ENCODE measurements around the gene SIN3A. TPM values are rescaled to one million over a fixed set of nuclear protein-coding genes. Genes with fewer than 3 reads are reported as not detected.
"Not testable (repeated sequence)": the region's sequence is repeated elsewhere in the genome, so short reads cannot be mapped to it uniquely, and the experiment has no call there.

SIN3A gene
- total RNA-seq, 1 experiment from 2014 or later: 29.7 TPM

DNA sequence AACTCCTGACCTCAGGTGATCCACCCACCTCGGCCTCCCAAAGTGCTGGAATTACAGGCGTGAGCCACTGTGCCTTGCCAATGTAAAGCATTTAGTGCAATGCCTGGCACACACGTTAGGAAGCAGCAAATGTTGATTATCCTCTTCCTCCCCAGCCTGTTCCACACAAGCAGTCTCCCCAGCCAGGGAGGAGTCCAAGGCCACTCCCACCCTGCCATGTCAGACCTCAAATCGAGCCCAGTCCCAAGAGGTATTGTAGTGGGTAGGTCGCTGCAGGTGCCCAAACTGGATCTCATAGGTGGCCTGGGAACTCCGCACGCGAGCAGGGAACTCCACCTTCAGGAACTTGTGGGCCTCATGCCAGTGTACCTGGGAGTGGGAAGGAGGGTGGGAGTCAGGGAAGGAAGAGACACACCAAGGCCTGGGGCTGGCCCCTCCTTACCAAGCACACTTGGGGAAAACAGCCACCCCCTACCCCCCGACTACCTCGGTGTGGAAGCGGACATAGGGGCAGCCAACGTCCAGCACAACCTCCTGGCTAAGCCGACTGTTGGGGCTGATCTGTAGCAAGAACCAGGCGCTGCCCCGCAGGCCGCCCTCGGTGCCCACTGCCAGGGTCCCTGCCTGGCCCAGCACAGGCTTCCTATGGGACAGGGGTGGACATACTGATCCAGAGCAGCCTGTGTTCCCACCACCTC lies 93.4 kb downstream of the SIN3A start:
- DNase-seq (ENCODE audit: low read depth): no peak

DNA sequence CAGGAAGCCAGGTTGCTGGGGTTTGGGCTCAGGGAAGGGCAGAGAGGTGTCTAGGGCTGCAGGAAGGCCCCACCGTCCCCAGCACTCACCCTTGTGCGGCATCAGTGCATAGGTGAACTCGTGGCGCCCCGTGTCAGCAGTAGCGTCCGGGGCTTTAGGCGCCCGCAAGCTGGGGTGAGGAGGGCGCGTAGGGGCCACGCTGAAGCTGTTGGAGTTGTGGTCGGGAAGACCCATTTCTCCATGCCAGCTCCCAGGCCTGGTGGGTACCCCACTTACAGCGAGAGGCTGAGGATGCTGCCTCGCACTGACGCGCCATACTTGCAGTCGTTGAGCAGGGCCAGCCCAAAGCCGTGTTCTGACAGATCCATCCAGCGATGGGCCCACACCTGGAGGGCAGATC lies 95.0 kb downstream of the SIN3A start:
- no peak for DNase-seq (ENCODE audit: low read depth)

GRCh38 chr15:75356006-75356405 lies 95.5 kb downstream of the SIN3A start:
- no peak for DNase-seq (ENCODE audit: low read depth)

DNA sequence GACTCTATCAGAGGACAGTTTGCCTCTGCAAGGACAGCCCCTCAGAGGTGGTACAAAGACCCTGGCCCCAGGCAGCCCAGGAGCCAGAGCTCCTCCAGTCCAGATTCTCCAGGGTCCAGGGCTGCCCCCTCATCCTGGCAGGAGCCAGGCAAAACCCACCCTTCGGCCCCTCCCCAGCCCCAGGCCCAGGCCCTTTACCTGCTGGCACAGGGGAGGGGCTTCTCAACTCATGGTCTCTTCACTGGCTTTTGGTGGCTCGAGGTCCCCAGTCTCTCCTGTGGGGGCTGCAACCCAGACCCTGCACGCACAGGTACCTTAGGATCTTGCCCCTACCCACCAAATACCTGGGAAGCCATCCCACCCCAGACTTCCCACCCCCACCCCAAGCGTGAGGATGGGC lies 96.1 kb downstream of the SIN3A start:
- DNase-seq (ENCODE audit: low read depth): no peak

DNA sequence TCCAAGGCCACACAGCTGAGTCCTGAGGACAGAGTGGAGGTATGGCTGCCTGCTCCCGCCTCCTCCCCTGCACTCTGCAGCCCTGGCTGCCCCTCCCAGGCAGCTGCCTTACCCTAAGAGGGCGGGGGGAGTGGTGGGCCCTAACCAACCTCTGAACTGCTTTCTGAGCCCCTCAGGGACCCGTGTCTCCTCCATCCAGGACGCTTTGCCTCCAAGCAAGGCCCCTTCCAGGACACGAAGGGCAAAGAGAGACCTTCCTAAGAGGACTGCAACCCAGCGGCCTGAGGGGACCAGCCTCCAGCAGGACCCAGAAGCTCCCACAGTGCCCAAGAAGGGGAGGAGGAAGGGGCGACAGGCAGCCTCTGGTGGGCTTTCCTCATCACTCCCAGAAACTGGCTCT lies 97.0 kb downstream of the SIN3A start:
- DNase-seq (ENCODE audit: low read depth): no peak

- DNase-seq (ENCODE audit: low read depth): no peak
Observed at GRCh38 chr15:75353604-75354003, 97.9 kb downstream of the SIN3A start.

DNA sequence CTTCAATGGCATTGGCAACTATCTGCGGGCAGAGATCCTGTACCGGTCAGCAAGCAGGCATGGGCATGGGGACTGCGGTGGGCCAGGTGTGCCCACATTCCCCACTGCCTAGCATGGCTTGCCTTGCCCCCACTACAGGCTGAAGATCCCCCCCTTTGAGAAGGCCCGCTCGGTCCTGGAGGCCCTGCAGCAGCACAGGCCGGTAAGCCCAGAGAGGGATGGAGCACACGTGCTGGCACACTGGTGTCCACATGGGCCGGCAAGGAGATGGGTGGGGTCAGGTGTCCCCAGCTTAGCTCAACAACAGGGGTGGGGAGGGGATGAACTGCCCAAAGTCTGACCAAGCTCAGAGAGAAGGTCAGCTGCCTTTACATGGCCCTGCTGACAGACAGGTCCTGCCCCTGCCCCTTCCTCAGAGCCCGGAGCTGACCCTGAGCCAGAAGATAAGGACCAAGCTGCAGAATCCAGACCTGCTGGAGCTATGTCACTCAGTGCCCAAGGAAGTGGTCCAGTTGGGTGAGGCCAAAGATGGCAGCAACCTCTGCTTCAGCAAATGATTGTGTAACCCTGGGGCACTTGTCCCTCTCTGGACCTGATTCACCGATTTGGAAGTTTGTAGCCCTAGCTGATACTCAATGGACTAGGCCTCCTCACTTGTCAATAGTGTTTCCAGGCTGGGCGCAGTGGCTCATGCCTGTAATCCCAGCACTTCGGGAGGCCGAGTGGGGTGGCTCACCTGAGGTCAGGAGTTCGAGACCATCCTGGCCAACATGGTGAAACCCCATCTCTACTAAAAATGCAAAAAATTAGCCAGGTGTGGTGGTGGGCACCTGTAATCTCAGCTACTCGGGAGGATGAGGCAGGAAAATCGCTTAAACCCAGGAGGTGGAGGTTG lies 99.1 kb downstream of the SIN3A start:
- no peak for DNase-seq (ENCODE audit: low read depth)

DNA sequence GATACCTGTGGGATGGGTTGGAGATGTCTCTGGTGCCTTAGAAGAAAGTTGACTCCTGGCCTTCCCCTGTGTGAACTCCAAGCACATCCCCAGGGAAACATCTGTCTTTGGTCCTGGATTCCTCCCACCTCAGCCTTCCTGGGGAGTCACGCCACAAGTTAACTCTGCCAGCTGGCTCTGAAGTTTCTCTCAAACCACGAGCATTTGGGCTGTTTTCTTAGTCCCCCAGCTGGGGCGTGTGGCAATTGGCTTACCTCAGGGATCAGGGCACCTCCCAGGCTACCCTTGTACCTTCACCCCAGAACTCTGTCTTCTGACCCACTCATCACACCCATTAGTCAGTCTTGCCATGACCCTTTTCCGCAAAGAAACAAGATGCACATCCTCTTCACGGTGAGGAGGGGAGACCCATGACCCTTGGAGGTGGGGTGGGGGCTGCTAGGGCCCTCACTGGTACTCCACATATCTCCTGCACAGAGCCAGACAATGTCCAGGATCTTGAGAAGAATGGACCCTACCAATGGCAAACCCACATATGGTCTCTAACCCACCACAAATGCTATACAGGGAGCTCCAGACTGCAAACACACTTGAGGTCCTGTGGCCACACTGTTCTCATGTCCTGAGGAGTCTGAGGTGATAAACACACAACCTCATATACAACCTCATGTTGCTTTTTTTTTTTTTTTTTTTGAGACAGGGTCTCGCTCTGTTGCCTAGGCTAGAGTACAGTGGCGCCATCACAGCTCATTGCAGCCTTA lies 100.7 kb downstream of the SIN3A start:
- DNase-seq (ENCODE audit: low read depth): peak; percentile 18

DNA sequence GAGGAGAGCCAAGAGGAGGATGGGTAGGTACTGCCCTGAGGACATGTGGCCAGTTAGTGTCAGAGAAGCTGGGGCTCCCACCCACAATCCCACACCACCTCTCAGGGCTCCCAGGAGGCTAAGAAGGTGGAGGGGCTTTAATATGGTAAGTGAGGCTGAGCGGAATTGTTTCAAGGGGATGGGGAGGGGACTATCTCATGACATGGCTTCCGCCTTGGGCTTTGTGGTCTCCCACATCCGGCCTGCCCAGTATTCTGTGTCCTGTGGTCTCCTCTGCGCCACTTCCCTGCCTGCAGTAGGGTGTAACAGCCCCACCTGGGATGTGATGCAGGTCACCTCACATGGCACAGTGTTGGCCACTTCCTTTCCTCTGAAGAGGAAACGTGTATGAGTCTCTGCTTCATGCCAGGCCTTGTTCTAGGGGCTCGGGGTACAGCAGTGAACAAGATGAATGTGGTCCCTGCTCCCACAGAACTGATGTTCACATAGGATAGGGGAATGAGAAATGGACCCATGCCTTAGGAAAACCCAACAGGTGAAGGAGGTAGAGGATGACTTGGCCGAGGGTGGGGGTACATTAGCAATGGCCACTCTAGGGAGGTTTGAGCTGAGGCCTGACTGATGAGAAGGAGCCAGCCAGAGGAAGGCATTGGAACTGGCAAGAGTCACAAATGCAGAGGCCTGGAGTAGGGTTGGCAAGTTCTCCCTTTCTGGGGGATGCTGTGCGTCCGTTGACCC lies 101.5 kb downstream of the SIN3A start:
- peak; percentile 39 for DNase-seq (ENCODE audit: low read depth)

DNA sequence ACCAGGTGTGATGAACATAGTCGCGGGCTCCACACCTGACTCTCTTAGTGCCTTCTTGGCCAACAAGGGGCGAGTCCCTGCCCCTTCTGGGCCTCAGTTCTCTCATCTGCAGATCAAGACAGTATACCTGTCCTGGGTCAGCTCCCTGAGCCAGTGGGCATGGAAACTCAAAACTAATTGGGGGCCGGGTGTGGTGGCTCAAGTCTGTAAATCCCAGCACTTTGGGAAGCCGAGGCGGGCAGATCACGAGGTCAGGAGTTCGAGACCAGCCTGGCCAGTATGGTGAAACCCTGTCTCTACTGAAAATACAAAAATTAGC lies 102.2 kb downstream of the SIN3A start:
- DNase-seq (ENCODE audit: low read depth): not testable (repeated sequence)

GRCh38 chr15:75348562-75349350 lies 102.7 kb downstream of the SIN3A start:
- DNase-seq (ENCODE audit: low read depth): no peak

GRCh38 chr15:75348034-75348561 lies 103.4 kb downstream of the SIN3A start:
- no peak for DNase-seq (ENCODE audit: low read depth)

DNA sequence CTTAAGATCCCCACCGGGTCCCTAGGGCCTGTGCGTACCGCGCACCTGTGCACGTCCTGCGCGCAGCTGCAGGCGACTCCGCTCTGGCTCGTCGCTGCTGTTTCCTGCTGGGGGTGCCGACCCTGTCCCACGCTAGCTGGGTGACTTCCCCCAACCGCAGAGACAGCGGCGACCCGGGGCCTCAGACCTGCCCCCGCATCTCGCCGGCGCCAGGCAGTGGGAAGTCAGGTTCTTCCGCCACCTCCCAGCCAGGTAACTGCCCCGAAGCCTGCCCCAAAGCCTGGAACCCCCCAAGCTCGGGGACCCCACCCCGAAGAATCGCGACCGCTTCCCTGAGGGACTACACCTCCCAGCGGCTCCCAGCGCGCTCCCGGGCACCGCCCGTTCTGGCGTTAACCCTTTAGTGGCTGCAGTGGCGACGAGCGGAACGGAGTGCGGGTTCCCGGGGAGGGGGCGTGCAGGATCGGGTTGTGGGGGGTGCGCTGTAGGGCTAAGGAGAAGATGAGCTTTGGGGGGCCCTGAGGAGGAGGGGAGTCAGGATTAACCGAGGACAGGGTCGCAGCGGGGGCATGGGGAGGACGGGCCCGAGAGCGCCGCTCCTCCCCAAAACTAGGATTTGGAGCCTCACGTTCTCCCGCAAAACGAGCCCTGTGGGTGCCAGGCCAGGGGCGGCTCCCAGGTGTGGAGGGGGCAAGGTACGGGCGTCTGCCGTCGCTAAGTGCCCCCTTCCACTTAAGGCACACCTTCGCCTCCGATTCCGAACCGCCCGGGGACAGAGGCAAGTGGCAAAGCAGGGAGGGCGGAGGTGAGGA lies 104.1 kb downstream of the SIN3A start:
- DNase-seq (ENCODE audit: low read depth): peak; percentile 28

GRCh38 chr15:75346796-75347221 lies 104.7 kb downstream of the SIN3A start, which contains the start of gene NEIL1:
Gene NEIL1 (plus strand): TSS chr15:75347039. CDS start chr15:75348906, 1,867 bp downstream.
- peak; percentile 37 for DNase-seq (ENCODE audit: low read depth)

- DNase-seq (ENCODE audit: low read depth): not testable (repeated sequence)
Observed at GRCh38 chr15:75343953-75344352, 107.5 kb downstream of the SIN3A start.

- no peak for DNase-seq (ENCODE audit: low read depth)
Observed at GRCh38 chr15:75342221-75342620, 109.3 kb downstream of the SIN3A start.

- DNase-seq (ENCODE audit: low read depth): no peak
Observed at GRCh38 chr15:75339531-75340240, 111.8 kb downstream of the SIN3A start.

- no peak for DNase-seq (ENCODE audit: low read depth)
Observed at GRCh38 chr15:75338661-75339240, 112.7 kb downstream of the SIN3A start.

Data from RPMI7951 (cell line).